Activated T-helper 17 cell treated with anti-CD3 and anti-CD28 coated beads, Interleukin-2, amount 50 U/mL, for 72 hours (primary cell): ENCODE results near the gene WDR7. TPM values are rescaled to one million over a fixed set of nuclear protein-coding genes. Genes with fewer than 3 reads are reported as not detected.

Experiments used
- ATAC-seq: fragments of 150-1000 bp; cut with Tn5 transposase; replicated peaks from 2 replicates; pipeline ENCODE4 v1.10.0; 2021; ENCODE audit warnings: mild to moderate bottlenecking, moderate library complexity
- H3K27ac Mint-ChIP-seq: one replicate; pipeline ENCODE4 v1.8.0; 2022; ENCODE audit warnings: mixed read lengths
- H3K27me3 Mint-ChIP-seq: one replicate; pipeline ENCODE4 v1.8.0; 2022; ENCODE audit warnings: mixed read lengths
- H3K36me3 Mint-ChIP-seq: one replicate; pipeline ENCODE4 v1.8.0; 2022; ENCODE audit warnings: low read depth, mild to moderate bottlenecking, mixed read lengths
- H3K4me1 Mint-ChIP-seq: one replicate; pipeline ENCODE4 v1.8.0; 2022; ENCODE audit warnings: mixed read lengths
- H3K4me3 Mint-ChIP-seq: one replicate; pipeline ENCODE4 v1.8.0; 2022; ENCODE audit warnings: mild to moderate bottlenecking, mixed read lengths
- H3K9me3 Mint-ChIP-seq: one replicate; pipeline ENCODE4 v1.8.0; 2022; ENCODE audit warnings: mixed read lengths
- total RNA-seq, 2 donors: library from RNA; stranded (reverse); gene quantifications; one replicate each; pipeline ENCODE4 v1.2.3, GENCODE V29; 2022

WDR7 gene
- total RNA-seq, 2 donors from 2014 or later = 24.9 to 27.4 TPM

DNA sequence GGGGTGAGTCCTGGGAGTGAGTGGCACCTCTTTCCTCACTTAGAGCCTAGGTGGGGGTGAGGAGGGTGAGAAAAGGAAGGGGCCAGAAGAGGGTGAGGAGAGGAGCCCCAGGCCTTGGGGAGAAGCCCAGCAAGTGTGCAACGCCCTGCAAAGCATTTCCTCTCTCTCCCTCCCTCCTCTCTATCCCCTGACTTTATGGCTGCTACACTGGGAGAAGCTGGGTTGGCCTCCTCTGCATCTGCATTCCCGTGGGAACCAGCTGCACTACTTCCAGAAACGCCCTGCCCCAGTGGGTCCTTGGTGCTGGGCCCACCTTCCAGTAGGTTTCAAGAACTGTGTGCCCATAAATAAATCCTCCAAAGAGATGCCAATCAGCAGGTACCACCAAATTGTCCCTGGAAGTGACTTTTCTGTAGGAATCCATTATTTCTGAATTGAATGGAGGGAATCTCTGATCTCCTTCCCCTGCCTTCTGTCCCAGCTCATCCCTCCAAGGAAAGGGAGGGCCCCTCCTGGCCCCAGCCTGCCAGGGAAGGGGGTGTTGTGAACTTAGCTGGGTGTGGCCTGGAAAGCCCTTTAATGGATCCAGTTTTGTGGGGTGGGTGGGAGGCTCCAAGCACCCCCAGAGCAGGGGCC lies 400.0 kb downstream of the WDR7 start:
- ATAC-seq = no peak
- no peaks in the 10 kb centered on the region for H3K4me1 Mint-ChIP-seq
- H3K4me3 Mint-ChIP-seq = no peak overlapping the region
- no peaks in the 10 kb centered on the region for H3K9me3 Mint-ChIP-seq
- H3K36me3 Mint-ChIP-seq = no peaks in the 10 kb centered on the region
- H3K27ac Mint-ChIP-seq = no peak overlapping the region
- peaks cover 16% of the 10 kb centered on the region for H3K27me3 Mint-ChIP-seq

DNA sequence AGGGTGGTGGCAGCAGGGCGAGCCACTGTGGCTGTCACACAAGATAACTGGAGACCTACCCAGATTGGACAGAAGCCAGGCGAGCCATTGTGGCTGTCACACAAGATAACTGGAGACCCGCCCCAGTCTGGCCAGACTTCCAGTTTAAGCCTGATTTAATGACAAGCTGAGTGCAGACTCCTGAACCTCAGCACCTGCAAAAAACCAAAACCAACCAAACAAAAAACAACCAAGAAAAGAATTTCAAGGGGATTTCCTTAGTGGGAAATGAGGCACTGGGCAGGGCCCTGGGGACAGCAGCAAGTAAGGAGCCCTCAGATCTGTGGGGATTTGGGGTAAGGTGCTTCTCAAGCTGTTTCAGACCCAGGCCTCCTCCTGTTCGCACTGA lies 400.5 kb downstream of the WDR7 start:
- H3K4me3 Mint-ChIP-seq = no peak overlapping the region

DNA sequence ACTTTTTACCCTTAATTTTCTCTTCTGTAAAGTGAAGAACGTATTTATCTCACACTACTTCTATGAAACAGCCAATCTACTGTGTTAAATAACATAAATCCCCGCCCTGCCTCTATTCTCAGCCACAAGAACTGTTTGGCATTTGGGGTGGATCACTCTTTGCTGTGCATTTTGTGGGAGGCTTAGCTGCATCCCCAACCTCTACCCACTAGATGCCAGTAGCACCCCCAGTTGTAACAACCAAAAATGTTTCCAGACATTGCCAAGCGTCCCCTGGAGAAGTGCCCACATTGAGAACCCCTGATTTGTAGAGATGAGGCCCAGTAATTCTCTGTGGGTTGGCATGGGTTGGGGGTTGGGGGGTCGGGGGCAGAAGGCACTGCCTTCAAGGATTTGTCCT lies 401.0 kb downstream of the WDR7 start:
- Mint-ChIP-seq H3K27me3 (peaks cover 20% of the 10 kb centered on the region), H3K4me1 (no peaks in the 10 kb centered on the region), H3K9me3 (no peaks in the 10 kb centered on the region), H3K36me3 (no peaks in the 10 kb centered on the region), H3K27ac (no peak overlapping the region), H3K4me3 (no peak overlapping the region)
- no peak for ATAC-seq

More for the DNA sequence above, 400.5 kb downstream of the WDR7 start:
- H3K27ac Mint-ChIP-seq = no peak overlapping the region
- H3K36me3 Mint-ChIP-seq = no peaks in the 10 kb centered on the region
- peaks cover 17% of the 10 kb centered on the region for H3K27me3 Mint-ChIP-seq
- H3K9me3 Mint-ChIP-seq = no peaks in the 10 kb centered on the region
- ATAC-seq = no peak
- no peaks in the 10 kb centered on the region for H3K4me1 Mint-ChIP-seq

DNA sequence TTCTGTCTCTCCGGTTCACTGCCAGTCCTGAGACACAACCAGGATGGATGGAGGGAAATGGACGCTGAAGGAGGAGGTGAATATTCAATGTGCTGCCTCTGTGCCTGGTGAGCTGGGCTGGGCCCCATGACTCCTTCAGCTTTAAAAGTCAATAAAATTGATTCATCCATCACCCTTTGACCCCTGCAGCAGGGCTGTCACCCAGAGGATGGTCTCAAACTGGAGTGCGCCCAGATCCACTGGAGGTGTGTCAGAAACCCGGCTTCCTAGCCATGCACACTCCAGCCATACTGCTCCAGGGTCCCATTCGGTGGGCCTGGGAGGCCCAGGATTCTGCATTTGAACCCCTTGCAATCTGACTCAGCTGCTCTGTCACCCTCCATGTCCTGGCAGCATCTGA lies 401.6 kb downstream of the WDR7 start:
- ATAC-seq = no peak
- Mint-ChIP-seq H3K4me3 (no peak overlapping the region), H3K4me1 (no peaks in the 10 kb centered on the region), H3K27me3 (peaks cover 22% of the 10 kb centered on the region), H3K36me3 (no peaks in the 10 kb centered on the region), H3K9me3 (no peaks in the 10 kb centered on the region), H3K27ac (no peak overlapping the region)

DNA sequence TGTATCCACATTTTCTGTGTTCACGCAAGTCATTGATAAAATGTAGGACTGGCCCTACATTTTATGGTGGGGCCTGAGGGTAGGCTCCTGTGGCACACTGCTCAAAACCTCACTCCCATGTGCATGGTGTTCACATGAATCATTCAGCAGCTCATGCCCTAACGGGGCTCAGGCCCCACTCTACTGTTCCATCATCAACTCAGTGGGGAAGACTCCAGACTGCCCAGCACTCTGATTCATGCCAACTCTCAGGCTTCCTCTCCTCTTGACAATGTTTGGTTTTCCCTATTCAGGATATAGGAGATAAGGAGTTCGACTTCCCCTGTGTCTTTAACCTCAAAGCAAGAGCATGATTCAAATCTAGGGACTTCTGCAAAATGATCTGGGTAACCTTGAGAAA lies 403.7 kb downstream of the WDR7 start:
- H3K27me3 Mint-ChIP-seq = peaks cover 28% of the 10 kb centered on the region
- no peak overlapping the region for H3K27ac Mint-ChIP-seq
- no peak overlapping the region for H3K4me3 Mint-ChIP-seq
- ATAC-seq = no peak
- H3K36me3 Mint-ChIP-seq = no peaks in the 10 kb centered on the region
- H3K9me3 Mint-ChIP-seq = no peaks in the 10 kb centered on the region
- no peaks in the 10 kb centered on the region for H3K4me1 Mint-ChIP-seq

DNA sequence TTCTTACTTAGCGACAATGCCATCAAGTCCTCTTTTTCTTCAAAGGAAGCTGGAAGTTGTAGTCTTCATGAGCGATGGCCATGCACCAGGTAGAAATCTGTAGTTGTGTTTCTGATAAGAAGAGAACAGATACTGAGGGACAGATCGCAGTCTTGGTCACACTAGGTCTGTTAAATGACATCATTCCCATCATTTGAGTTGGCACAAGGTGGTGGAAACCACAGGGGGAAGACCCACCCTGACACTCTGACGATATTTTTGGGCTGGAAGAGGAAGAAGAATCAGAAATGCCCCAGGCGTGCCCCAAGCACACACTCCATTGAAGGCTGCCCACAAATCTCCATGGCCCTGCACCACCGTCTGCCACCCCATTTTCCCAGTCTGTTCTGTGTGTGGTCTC lies 406.7 kb downstream of the WDR7 start:
- Mint-ChIP-seq H3K27me3 (peaks cover 28% of the 10 kb centered on the region), H3K4me3 (no peak overlapping the region), H3K27ac (no peak overlapping the region), H3K9me3 (no peaks in the 10 kb centered on the region), H3K4me1 (no peaks in the 10 kb centered on the region), H3K36me3 (no peaks in the 10 kb centered on the region)
- peak; percentile 84 for ATAC-seq

DNA sequence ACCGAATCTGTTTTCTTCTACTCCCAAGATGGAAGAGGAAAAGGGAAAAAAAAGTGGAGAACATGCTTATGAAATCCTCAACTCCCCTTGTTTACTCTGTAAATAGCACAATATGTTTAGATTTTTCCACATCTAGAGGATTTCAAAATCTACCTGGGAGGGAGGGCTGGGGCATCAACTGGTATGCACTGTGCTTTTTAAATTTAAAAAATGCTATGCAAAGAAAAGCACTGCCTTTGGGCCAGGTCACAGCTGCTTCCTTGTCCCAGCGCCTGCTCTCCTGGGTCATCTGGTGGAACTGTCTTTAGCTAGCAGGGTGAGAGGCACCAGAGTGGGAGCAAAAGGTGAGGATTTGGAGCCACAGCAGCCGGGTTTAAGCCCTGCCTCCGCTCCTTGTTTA lies 407.6 kb downstream of the WDR7 start:
- no peaks in the 10 kb centered on the region for H3K4me1 Mint-ChIP-seq
- peaks cover 28% of the 10 kb centered on the region for H3K27me3 Mint-ChIP-seq
- H3K4me3 Mint-ChIP-seq = no peak overlapping the region
- H3K36me3 Mint-ChIP-seq = no peaks in the 10 kb centered on the region
- H3K9me3 Mint-ChIP-seq = no peaks in the 10 kb centered on the region
- H3K27ac Mint-ChIP-seq = no peak overlapping the region
- no peak for ATAC-seq

DNA sequence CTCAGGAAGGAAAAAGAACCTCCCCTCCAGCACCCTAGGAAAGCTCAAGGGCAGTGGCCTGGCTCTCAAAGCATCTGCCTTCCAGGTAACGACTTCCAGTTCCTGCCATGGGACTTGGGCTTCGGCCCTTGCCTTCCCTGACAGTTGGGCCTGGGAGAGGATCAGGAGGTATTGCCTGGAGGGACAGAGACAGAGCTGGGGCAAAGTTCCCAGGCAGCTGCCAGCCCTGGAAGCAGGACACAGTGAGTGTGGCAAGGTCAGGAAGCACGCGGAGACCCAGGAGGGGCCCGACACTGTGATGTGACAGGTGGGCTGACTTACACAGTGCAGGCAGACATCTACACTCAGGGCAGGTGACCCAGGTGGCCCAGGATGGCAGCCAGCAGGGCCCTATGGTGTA lies 408.2 kb downstream of the WDR7 start:
- Mint-ChIP-seq H3K9me3 (no peaks in the 10 kb centered on the region), H3K36me3 (no peaks in the 10 kb centered on the region), H3K4me1 (no peaks in the 10 kb centered on the region), H3K27ac (no peak overlapping the region), H3K4me3 (no peak overlapping the region), H3K27me3 (peaks cover 29% of the 10 kb centered on the region)
- no peak for ATAC-seq

DNA sequence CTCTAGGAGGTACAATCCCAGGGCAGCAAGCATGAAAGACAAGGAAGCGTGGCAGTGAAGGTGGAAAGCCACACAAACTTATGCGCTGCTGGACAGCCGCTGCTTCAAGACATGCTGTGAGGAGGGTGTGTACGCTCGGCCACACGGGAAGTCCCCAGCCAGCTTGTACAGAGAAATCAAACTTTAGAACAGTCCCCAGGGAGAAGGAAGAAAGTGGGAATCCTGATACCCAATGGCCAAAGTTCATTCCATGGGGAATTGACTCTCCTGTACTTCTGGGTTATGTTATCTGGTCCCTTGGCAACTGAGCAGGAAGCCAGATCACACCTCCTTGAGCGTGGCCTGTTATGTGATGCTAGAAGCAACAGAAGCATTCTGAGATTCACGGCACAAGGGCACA lies 409.7 kb downstream of the WDR7 start:
- Mint-ChIP-seq H3K4me3 (no peak overlapping the region), H3K9me3 (no peaks in the 10 kb centered on the region), H3K27ac (no peak overlapping the region), H3K4me1 (no peaks in the 10 kb centered on the region), H3K36me3 (no peaks in the 10 kb centered on the region), H3K27me3 (peaks cover 18% of the 10 kb centered on the region)
- no peak for ATAC-seq

DNA sequence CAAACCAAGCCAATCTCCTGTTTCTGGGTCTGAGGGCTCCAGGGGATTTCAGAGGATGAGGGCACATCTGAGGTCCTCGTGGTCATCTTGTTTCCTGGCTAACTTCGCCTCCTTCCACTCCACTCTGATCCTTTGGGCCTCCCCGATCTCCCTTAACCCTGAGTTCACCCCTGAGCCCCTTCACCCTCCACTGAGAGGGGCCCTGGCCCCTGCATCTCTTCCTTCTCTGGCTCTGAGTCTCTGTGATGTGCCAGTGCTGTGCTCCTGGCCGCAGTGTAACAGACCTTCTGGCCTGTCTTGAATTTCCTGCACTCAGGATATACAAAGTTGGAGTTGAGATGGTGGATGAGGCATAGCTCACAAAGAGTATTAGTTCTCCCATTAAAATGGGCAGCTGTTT lies 411.0 kb downstream of the WDR7 start:
- Mint-ChIP-seq H3K36me3 (no peaks in the 10 kb centered on the region), H3K4me3 (no peak overlapping the region), H3K4me1 (no peaks in the 10 kb centered on the region), H3K27ac (no peak overlapping the region), H3K27me3 (peaks cover 15% of the 10 kb centered on the region), H3K9me3 (no peaks in the 10 kb centered on the region)
- no peak for ATAC-seq

DNA sequence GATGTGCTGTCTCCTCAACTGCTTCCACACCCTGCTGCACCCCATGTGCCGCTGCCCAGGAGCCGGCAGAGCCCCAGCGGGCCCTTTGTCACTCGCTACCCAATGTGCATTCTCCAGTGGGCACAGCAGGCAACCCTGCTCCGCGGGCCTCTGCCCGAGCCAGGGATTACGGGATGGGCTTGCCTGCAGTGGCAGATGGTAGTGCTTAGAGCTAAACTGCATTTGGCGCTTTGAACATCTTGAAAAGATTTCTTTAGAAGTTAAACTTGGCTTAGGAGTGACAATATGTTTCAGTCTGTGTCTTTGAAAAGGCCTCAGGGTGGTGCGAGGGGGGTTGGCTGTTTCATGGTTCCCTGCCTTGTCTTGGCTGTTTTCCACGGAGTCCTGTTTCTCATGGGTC lies 411.7 kb downstream of the WDR7 start:
- Mint-ChIP-seq H3K4me1 (no peaks in the 10 kb centered on the region), H3K27ac (no peak overlapping the region), H3K9me3 (no peaks in the 10 kb centered on the region), H3K27me3 (peaks cover 12% of the 10 kb centered on the region), H3K4me3 (no peak overlapping the region), H3K36me3 (no peaks in the 10 kb centered on the region)
- ATAC-seq = no peak

DNA sequence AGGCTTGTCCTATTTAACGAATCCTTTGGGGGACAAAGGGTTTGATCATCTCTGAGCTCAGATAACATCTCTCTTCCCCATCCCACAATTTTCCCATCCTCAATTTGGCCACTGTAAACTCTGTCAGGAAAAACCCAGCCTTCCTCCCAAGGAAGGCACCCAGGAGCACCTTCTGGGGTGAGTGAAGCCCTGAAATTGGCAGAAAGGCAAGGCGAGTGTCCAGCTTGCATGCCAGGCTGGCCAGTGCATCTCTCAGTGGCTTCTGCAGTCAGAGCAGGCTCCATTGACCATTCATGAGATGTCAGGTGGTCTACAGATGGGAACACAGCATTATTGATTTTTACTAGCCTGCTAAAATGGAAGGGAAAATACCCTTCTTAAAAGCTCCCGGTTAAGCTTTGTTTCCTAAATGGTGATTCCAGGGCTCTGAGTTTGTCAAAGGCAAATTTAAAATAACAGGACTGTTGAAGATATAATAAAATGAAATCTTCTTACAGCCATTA lies 412.5 kb downstream of the WDR7 start:
- no peak for ATAC-seq
- H3K36me3 Mint-ChIP-seq = no peaks in the 10 kb centered on the region
- H3K27me3 Mint-ChIP-seq = peaks cover 7% of the 10 kb centered on the region
- no peak overlapping the region for H3K4me3 Mint-ChIP-seq
- H3K27ac Mint-ChIP-seq = no peak overlapping the region
- H3K9me3 Mint-ChIP-seq = no peaks in the 10 kb centered on the region
- no peaks in the 10 kb centered on the region for H3K4me1 Mint-ChIP-seq

DNA sequence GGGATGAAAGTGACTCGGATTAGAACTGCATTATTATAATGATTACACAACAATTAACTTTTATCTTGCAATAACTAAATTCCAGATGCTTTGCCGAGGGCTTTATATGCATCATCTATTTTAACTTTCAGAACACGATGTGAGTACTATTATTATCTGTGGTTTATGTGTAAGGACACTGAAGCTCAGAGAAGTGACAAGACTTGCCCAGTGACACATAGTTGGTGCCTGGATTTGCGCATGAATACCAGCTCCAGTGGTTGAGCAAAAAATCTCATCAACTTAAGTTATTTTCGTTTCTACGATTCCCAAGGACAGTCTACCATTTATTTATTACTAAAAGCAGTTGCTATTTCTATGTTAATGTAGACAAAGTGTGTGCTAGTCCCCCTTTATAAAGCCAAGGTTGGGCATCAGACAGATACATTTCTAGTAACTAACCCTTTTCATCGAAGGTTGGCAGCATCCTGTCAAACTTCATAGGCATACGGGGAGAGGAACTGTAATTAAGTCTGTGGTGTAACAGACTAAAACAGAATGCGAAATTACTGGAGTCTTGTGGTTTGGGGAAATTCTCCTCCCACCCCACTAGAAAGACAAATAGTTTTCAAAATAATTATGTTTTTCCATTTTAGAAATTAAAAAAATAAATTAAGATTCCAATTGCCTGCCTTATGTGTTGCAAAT lies 422.5 kb downstream of the WDR7 start:
- no peaks in the 10 kb centered on the region for H3K36me3 Mint-ChIP-seq
- no peaks in the 10 kb centered on the region for H3K9me3 Mint-ChIP-seq
- H3K4me3 Mint-ChIP-seq = no peak overlapping the region
- peaks cover 10% of the 10 kb centered on the region for H3K27me3 Mint-ChIP-seq
- no peak for ATAC-seq
- H3K27ac Mint-ChIP-seq = no peak overlapping the region
- H3K4me1 Mint-ChIP-seq = no peaks in the 10 kb centered on the region

DNA sequence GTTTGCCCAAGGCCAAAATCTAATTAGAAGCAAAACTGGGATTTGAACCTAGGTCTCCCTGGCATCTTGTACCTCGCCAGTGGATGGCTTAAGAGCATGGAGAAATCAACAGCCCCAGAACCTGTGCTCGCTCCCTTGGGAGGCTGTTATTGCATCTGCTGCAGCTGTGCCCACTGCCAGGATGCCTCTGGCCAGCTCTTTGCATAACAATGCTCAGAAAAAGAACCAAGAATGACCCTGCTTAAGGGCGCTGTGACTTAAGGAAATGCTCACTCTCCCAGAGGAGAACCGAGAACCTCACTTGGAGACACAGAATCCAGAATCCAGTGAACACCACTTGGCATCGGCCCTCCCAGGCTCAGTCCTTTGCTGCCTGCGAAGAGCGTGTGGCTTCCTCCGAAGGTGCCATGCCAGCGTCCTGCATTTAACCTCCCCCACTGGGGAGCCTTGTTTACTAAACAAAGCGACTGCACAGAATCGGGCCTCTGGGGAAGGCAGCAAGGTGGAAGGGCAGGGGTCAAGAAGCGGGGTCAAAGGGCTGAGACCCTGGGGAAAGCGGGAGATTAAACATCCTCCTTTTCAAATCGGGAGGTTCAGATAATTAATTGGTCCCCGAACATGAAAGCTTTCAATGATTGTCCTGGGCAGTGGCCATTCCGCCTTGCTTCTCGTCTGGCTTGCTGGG lies 424.7 kb downstream of the WDR7 start:
- Mint-ChIP-seq H3K4me1 (no peaks in the 10 kb centered on the region), H3K27ac (no peak overlapping the region), H3K9me3 (no peaks in the 10 kb centered on the region), H3K4me3 (no peak overlapping the region), H3K27me3 (peaks cover 8% of the 10 kb centered on the region), H3K36me3 (no peaks in the 10 kb centered on the region)
- no peak for ATAC-seq
